Right ventricle myocardium inferior (tissue), 1 donor: ENCODE measurements around the gene TEK. TPM values are rescaled to one million over a fixed set of nuclear protein-coding genes. Genes with fewer than 3 reads are reported as not detected.
"Not testable (repeated sequence)": the region's sequence is repeated elsewhere in the genome, so short reads cannot be mapped to it uniquely, and the experiment has no call there.

ENCODE experiments used
- ATAC-seq: fragments of 200-7000 bp; cut with Tn5 transposase; one replicate; pipeline ENCODE4 v1.9.1; 2020; ENCODE audit warnings: mild to moderate bottlenecking, moderate library complexity
- DNase-seq: peaks from one replicate; pipeline ENCODE4 v3.0.0; 2021; ENCODE audit errors: missing footprints
- intact Hi-C: fragments of 100-400 bp; cut with DNase I; formaldehyde crosslinking; loops from one replicate; pipeline ENCODE4 v1.11.0; 2022
- total RNA-seq: library from RNA; stranded (reverse); fragmentation: NEBNext Ultra II Directional; extraction: Animal tissue kit (Norgen Biotek cat#: 25700); gene quantifications from one replicate; pipeline ENCODE4 v1.2.1, GENCODE V29; 2021
- donor health status: DM: no; HTN: yes; CAD: no; lungs with severe emphysema.

The TEK gene
- total RNA-seq, 1 donor from 2014 or later, result 21.1 TPM

GRCh38 chr9:27198190-27198589 lies 89.2 kb downstream of the TEK start:
- DNase-seq (no peak), ATAC-seq (no peak)
- intact Hi-C loops, result loop anchor here (5.0 to 10.0 kb wide), 2 partner anchors 53 to 166 kb away; no protein-coding TSS in a partner anchor

- ATAC-seq, result no peak
- intact Hi-C loops, result no loop called here
- no peak for DNase-seq
Measured at GRCh38 chr9:27202056-27202455, 93.0 kb downstream of the TEK start.

GRCh38 chr9:27203783-27204182 lies 94.8 kb downstream of the TEK start:
- intact Hi-C loops, result no loop called here
- DNase-seq, result no peak
- ATAC-seq, result no peak

- DNase-seq, result no peak
- no peak for ATAC-seq
- intact Hi-C loops, result no loop called here
Measured at GRCh38 chr9:27204578-27204977, 95.6 kb downstream of the TEK start.

- ATAC-seq, result peak; percentile 77
- intact Hi-C loops, result no loop called here
- DNase-seq, result no peak
Measured at GRCh38 chr9:27205198-27205597, 96.2 kb downstream of the TEK start.

GRCh38 chr9:27206041-27206440 lies 97.0 kb downstream of the TEK start:
- intact Hi-C loops, result no loop called here

GRCh38 chr9:27209034-27209433 lies 100.0 kb downstream of the TEK start:
- ATAC-seq (no peak), DNase-seq (no peak)
- intact Hi-C loops, result no loop called here

More at GRCh38 chr9:27206041-27206440, 97.0 kb downstream of the TEK start:
- DNase-seq (no peak), ATAC-seq (no peak)

GRCh38 chr9:27210588-27210987 lies 101.6 kb downstream of the TEK start:
- ATAC-seq (no peak), DNase-seq (no peak)
- intact Hi-C loops, result no loop called here

GRCh38 chr9:27212191-27212590 lies 103.2 kb downstream of the TEK start:
- ATAC-seq, result no peak
- intact Hi-C loops, result no loop called here
- DNase-seq, result no peak

GRCh38 chr9:27212621-27213020 lies 103.6 kb downstream of the TEK start:
- DNase-seq, result no peak
- ATAC-seq, result no peak
- intact Hi-C loops, result no loop called here

GRCh38 chr9:27227192-27227591 lies 118.2 kb downstream of the TEK start:
- no peak for DNase-seq
- intact Hi-C loops, result no loop called here

GRCh38 chr9:27239648-27240047 lies 130.6 kb downstream of the TEK start:
- DNase-seq, intact Hi-C loops, ATAC-seq: not testable (repeated sequence)

More at GRCh38 chr9:27227192-27227591, 118.2 kb downstream of the TEK start:
- no peak for ATAC-seq

GRCh38 chr9:27247756-27248155 lies 138.7 kb downstream of the TEK start:
- intact Hi-C loops, result loop anchor here (2.0 kb wide), 1 partner anchor 301 kb away; no protein-coding TSS in a partner anchor
- DNase-seq (no peak), ATAC-seq (no peak)

- DNase-seq (no peak), ATAC-seq (no peak)
- intact Hi-C loops, result no loop called here
Measured at GRCh38 chr9:27248702-27249101, 139.7 kb downstream of the TEK start.

GRCh38 chr9:27258662-27259061 lies 149.6 kb downstream of the TEK start:
- no peak for DNase-seq
- ATAC-seq, result no peak
- intact Hi-C loops, result no loop called here

GRCh38 chr9:27260789-27261516 lies 151.9 kb downstream of the TEK start:
- intact Hi-C loops, result no loop called here
- DNase-seq (no peak), ATAC-seq (no peak)

GRCh38 chr9:27261517-27262211 lies 152.6 kb downstream of the TEK start:
- intact Hi-C loops, result no loop called here
- no peak for DNase-seq
- ATAC-seq, result no peak

GRCh38 chr9:27272103-27272502 lies 163.1 kb downstream of the TEK start:
- ATAC-seq, result no peak
- intact Hi-C loops, result no loop called here

GRCh38 chr9:27273186-27273585 lies 164.2 kb downstream of the TEK start:
- intact Hi-C loops, result no loop called here
- ATAC-seq (no peak), DNase-seq (no peak)

More at GRCh38 chr9:27272103-27272502, 163.1 kb downstream of the TEK start:
- DNase-seq, result no peak
